Left colon (tissue), 2 donors: ENCODE measurements around the gene RBM23. TPM values are rescaled to one million over a fixed set of nuclear protein-coding genes. Genes with fewer than 3 reads are reported as not detected.

ENCODE experiments used
- ATAC-seq: fragments of 200-7000 bp; cut with Tn5 transposase; one replicate; pipeline ENCODE4 v1.9.1; 2020; ENCODE audit warnings: mild to moderate bottlenecking, moderate library complexity
- DNase-seq, 2 donors: peaks; one replicate each; pipeline ENCODE4 v3.0.0-alpha.2; 2020
- intact Hi-C, 2 donors: fragments of 100-400 bp; cut with DNase I in 1 of 2; cut with micrococcal nuclease in 1 of 2; formaldehyde crosslinking; loops; one replicate each; pipeline versions ENCODE4 v1.11.2 to v1.14.0; 2022; cut with DNase I, micrococcal nuclease
- total RNA-seq, 2 donors: library from RNA; stranded (reverse); fragmentation: NEBNext Ultra II Directional; extraction: Animal tissue kit (Norgen Biotek cat#: 25700); gene quantifications; one replicate each; pipeline ENCODE4 v1.2.1, GENCODE V29; 2021
- donor health status: DM: no; HTN: no; CAD: no.
- donor health status: DM: yes; HTN: yes; CAD: no.

RBM23 gene
- total RNA-seq, 2 donors from 2014 or later = 60.4 to 81.9 TPM

DNA sequence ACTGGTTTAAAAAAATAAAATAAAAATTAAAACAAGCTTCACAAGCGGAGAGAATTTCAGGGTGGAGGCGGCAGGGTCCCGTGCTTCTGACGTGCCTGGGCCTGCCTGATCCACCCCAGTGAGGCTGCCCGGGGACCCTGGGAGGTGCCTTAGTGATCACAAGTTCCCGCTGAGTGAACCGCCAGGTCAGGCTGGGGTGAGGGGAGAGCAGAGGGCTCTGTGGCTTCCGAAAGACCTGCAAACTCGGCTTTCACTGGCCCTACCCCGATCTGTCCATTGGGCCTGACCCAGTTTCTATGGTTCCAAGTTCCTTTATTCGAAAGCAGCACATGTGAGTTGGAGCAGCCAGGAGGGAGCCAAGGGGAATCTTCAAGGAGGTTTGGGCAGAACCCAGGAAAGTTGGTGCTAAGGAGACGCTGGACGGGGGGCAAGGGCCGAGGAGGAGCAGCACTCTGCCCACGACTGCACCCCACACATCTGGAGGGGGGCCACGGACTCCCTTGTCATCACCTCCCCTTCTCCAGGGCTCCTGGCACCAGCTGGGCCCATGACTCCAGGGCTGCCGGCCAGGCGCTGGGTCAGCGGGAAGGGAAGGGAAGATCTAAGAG lies 69.6 kb downstream of the RBM23 start:
- DNase-seq = peak in 1 of 2 donors; percentile 55
- ATAC-seq = no peak
- intact Hi-C loops = no loop called here

DNA sequence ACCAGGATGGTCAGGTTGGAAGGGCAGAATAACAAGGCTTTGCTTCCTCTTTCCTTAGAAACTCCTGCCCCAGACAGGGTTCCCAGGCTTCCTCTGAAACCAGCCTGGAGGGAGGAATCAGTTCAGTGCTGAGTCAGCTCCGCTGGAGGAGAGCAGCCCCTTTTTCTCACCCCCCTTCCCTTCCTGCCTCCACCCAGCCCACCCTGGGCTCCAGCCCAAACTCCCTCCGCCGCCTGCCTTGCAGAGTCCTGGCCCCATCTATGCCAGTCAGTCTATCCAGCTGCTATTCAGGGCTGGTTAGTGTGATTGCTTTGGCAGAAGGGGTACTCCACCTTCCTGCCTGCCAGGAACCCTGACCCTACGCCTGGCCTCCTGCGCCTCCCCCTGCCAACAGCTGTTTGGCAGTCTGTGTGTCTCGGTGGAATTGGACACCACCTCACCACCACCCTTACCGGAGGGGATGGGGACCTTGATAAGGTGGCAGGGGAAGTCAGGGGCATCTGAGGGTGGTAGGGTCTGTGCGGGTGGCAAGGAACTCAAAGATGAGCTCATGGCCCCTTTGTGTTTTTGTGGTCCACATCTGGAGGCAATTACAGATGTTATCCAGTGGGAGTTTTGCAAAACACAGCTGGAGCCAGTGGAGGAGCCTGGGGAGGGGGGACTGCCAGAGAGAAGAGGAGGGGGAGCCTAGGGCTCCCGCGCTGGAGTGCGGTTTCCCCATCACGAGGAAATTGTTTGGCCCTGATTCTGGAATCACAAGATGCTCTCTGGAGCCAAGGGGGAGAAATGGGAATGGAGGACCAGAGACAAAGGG lies 70.4 kb downstream of the RBM23 start:
- intact Hi-C loops = no loop called here
- no peak for ATAC-seq
- peak; percentile 50 to 66 for DNase-seq

DNA sequence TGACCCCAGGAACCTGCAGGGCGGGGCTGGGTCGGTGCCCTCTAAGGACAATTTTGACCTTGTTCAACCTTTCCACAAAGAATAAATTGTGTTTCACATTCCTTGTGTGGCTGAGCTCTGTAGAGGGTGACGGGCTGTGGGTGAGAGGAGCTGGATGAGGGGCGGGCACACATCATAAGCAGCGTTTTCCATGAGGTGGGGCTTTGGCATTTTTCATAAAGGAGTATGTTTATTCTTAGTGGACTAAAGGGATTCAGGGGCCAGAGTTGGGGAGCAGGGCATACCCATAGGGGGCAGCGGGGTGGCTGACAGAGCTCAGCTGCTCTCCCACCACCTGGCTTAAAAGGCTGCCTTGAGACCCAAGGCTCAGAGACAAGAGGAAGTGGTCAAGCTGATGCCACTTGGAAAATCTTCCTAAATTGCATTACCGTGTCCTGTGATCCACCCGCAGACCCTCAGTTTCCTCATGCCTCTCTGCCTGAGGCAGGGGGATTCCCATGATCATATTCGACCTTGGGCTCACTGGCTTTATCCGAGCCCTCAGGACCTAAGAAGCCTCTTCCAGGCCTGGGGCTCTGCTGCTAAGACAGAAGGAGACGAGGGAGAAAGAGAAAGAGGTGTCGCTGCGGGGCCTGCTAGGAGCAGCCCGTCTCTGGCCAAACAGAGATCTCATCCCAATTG lies 71.1 kb downstream of the RBM23 start:
- no peak for DNase-seq
- ATAC-seq = no peak
- intact Hi-C loops = no loop called here

DNA sequence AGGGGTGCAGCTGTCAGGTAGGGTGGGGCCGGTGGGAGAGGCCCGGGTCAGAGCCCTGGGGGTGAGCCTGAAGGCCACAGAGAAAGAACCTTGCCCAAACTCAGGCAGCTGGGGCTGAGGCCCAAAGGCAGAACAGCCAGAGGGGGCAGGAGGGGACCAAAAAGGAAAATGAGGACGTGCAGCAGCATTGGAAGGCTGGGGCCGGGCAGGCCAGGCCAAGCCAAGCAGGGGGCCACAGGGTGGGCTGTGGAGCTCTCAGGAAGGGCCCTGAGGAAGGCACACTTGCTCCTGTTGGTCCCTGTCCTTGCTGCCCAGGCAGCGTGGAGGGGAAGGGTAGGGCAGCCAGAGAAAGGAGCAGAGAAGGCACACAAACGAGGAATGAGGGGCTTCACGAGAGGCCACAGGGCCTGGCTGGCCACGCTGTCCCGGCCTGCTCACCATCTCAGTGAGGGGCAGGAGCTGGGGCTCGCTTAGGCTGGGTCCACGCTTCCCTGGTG lies 72.1 kb downstream of the RBM23 start:
- no peak for ATAC-seq
- intact Hi-C loops = no loop called here
- no peak for DNase-seq

DNA sequence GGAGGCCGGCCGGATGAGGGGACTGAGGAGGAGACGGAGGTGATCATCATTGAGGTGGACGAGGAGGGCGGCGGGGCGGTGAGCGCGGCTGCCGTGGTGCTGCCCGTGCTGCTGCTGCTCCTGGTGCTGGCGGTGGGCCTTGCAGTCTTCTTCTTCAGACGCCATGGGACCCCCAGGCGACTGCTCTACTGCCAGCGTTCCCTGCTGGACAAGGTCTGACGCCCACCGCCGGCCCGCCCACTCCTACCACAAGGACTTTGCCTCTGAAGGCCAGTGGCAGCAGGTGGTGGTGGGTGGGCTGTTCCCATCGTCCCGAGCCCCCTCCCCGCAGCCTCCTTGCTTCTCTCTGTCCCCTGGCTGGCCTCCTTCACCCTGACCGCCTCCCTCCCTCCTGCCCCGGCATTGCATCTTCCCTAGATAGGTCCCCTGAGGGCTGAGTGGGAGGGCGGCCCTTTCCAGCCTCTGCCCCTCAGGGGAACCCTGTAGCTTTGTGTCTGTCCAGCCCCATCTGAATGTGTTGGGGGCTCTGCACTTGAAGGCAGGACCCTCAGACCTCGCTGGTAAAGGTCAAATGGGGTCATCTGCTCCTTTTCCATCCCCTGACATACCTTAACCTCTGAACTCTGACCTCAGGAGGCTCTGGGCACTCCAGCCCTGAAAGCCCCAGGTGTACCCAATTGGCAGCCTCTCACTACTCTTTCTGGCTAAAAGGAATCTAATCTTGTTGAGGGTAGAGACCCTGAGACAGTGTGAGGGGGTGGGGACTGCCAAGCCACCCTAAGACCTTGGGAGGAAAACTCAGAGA lies 72.9 kb downstream of the RBM23 start:
- no peak for DNase-seq
- no peak for ATAC-seq
- intact Hi-C loops = no loop called here

DNA sequence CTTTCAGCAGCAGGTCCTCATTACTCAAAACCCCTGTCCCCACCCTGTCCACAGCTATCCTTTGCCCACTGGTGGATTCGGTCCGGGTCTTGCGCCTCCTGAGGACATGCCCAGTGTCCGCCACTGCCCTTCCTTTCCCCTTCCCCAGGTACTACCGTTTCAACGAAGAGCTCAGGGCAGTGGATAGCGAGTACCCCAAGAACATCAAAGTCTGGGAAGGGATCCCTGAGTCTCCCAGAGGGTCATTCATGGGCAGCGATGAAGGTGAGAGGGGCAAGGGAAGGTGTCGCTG lies 73.9 kb downstream of the RBM23 start:
- no peak for ATAC-seq
- DNase-seq = no peak
- intact Hi-C loops = no loop called here

DNA sequence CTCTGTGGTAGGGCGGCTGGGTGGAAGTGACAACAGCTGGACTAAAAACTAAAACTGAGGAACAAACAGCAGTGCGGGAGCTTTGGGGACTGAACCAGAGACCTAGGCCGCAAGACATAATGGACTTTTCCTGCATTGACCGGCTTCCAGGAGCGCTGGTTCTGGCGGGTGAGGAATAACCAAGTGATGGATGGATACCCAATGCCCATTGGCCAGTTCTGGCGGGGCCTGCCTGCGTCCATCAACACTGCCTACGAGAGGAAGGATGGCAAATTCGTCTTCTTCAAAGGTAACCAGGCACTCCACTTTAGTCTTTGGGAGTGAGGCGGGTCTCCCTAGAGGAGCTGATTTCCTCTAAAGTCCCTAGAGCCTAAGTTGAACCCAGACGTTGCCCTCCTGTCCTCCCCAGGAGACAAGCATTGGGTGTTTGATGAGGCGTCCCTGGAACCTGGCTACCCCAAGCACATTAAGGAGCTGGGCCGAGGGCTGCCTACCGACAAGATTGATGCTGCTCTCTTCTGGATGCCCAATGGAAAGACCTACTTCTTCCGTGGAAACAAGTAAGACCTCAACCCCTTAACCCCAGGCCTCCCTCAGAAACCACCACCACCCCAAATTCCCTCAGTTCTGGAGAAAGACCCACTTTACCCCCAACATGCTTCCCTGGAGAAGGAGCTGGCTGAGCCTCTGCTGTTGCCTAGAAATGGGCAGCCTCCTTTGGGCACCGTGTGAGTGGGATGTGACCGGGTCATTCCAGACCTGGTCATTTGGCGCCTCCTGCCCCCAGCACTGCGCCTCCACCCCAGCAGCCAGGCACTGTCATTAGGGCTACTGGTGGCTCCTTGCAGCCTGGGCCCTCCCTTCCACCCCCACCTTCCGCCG lies 74.5 kb downstream of the RBM23 start:
- intact Hi-C loops = no loop called here
- DNase-seq (no peak), ATAC-seq (no peak)

Other genes starting within 250 kb of the RBM23 start
- gene OXA1L, start 152.5 kb downstream of the RBM23 start, total RNA-seq = 100 to 1,000 TPM in 1 of 2 donors, 10 to 100 TPM in 1; 81.7 to 125 TPM
- gene SLC7A7, start 103.7 kb downstream of the RBM23 start, total RNA-seq = 10 to 100 TPM in 1 of 2 donors, 1 to 10 TPM in 1; 8.4 to 17.4 TPM
- gene MRPL52, start 89.3 kb downstream of the RBM23 start, total RNA-seq = 10 to 100 TPM; 64.5 to 81.0 TPM
- 100 to 1,000 TPM in 1 of 2 donors, 10 to 100 TPM in 1; 83.0 to 101 TPM for gene MMP14, start 82.6 kb downstream of the RBM23 start, total RNA-seq
- 100 to 1,000 TPM; 263 to 308 TPM for gene LRP10, start 47.4 kb downstream of the RBM23 start, total RNA-seq
- under 1 TPM; 0.58 to 0.64 TPM for gene REM2, start 35.9 kb downstream of the RBM23 start, total RNA-seq
- gene PRMT5, start 10.2 kb upstream of the RBM23 start, total RNA-seq = 10 to 100 TPM; 40.5 to 63.9 TPM
- gene HAUS4, start 37.9 kb upstream of the RBM23 start, total RNA-seq = 10 to 100 TPM; 33.5 to 33.6 TPM
- gene AJUBA, start 63.4 kb upstream of the RBM23 start, total RNA-seq = 1 to 10 TPM; 1.4 to 4.1 TPM
- gene C14orf93, start 91.0 kb upstream of the RBM23 start, total RNA-seq = 10 to 100 TPM; 11.9 to 13.2 TPM
- gene PSMB5, start 115.8 kb upstream of the RBM23 start, total RNA-seq = 10 to 100 TPM; 77.9 to 80.6 TPM
- gene PSMB11, start 123.1 kb upstream of the RBM23 start, total RNA-seq = not detected
- 1 to 10 TPM; 3.7 to 5.1 TPM for gene CDH24, start 138.4 kb upstream of the RBM23 start, total RNA-seq
- 100 to 1,000 TPM; 110 to 119 TPM for gene ACIN1, start 176.0 kb upstream of the RBM23 start, total RNA-seq
- 10 to 100 TPM; 47.0 to 53.8 TPM for gene C14orf119, start 176.4 kb upstream of the RBM23 start, total RNA-seq
- not detected for gene CIROP, start 185.8 kb upstream of the RBM23 start, total RNA-seq
- gene CEBPE, start 200.1 kb upstream of the RBM23 start, total RNA-seq = not detected